HTR-8/SVneo (cell line): ENCODE measurements around the gene NPC2.

Experiments
- DNase-seq: peaks from one replicate; pipeline ENCODE4 v3.0.0; 2011; ENCODE audit warnings: low spot score, mixed read lengths; ENCODE audit not compliant: insufficient read length
- FAIRE-seq: peaks from 2 replicates; lab custom pipeline; 2011; peaks lifted over from hg19 to GRCh38; lab: Jason Lieb, UNC

NPC2 gene

GRCh38 chr14:74434294-74434693, 58.8 kb downstream of the NPC2 start:
- FAIRE-seq (no peak), DNase-seq (no peak)

GRCh38 chr14:74429991-74430390, 63.1 kb downstream of the NPC2 start:
- FAIRE-seq, result no peak
- DNase-seq, result no peak
